AG04450 (cell line): ENCODE data around the gene CLMN. TPM values are rescaled to one million over a fixed set of nuclear protein-coding genes. Genes with fewer than 3 reads are reported as not detected.

ENCODE experiments used
- CTCF ChIA-PET: fragments of 300-600, 350-600 bp; formaldehyde crosslinking; extraction: SDS; loops from one replicate; lab custom pipeline; 2022; ENCODE audit warnings: antibody characterized with exemption, inconsistent platforms; lab: Charles Lee
- POLR2A ChIA-PET: fragments of 350-600 bp; formaldehyde crosslinking; extraction: SDS; loops from one replicate; lab custom pipeline; 2021; ENCODE audit warnings: antibody characterized with exemption, inconsistent platforms; lab: Yijun Ruan, JAX
- DNase-seq: peaks from one replicate; pipeline ENCODE4 v3.0.0-alpha.2; 2011; ENCODE audit warnings: low read depth, low spot score
- H3K27ac ChIP-seq: one replicate; pipeline ENCODE4 v1.5.1; 2012; ENCODE audit warnings: low read depth, low read length, control low read depth
- H3K27me3 ChIP-seq: one replicate; pipeline ENCODE4 v1.6.0; 2012; ENCODE audit warnings: low read length; ENCODE audit not compliant: control insufficient read depth, insufficient read depth
- H3K4me3 ChIP-seq: 2 replicates; pipeline ENCODE4 v1.5.1; 2011; ENCODE audit warnings: mild to moderate bottlenecking, low read depth, low read length, control low read depth
- H3K9me3 ChIP-seq: 2 replicates; pipeline ENCODE4 v1.5.1; 2012; ENCODE audit warnings: low read length; ENCODE audit not compliant: control insufficient read depth, insufficient read depth
- polyA plus RNA-seq: library from polyadenylated mRNA; depleted of rRNA; stranded (reverse); fragments of >200 nt; gene quantifications from 2 replicates; pipeline ENCODE4 v1.2.3, GENCODE V29; 2011
- TF ChIP-seq, protein P1 (sequence below): IDR thresholded peaks from 2 replicates; pipeline ENCODE4 v1.5.1; 2011; ENCODE audit warnings: low read depth, low read length, control low read depth, inconsistent platforms

The CLMN gene
- polyA plus RNA-seq, 1 experiment = 0.09 TPM

- ChIA-PET CTCF (no interaction called here), POLR2A (no interaction called here)
- no peak for DNase-seq
Observed at GRCh38 chr14:95217391-95217900, 102.3 kb downstream of the CLMN start.

GRCh38 chr14:95216008-95216407, 103.7 kb downstream of the CLMN start:
- Histone ChIP-seq H3K9me3 (no peaks in the 10 kb centered on the region), H3K27ac (no peak overlapping the region), H3K4me3 (no peak overlapping the region), H3K27me3 (no peaks in the 10 kb centered on the region)
- CTCF ChIA-PET = no interaction called here
- TF ChIP-seq, protein P1, sequence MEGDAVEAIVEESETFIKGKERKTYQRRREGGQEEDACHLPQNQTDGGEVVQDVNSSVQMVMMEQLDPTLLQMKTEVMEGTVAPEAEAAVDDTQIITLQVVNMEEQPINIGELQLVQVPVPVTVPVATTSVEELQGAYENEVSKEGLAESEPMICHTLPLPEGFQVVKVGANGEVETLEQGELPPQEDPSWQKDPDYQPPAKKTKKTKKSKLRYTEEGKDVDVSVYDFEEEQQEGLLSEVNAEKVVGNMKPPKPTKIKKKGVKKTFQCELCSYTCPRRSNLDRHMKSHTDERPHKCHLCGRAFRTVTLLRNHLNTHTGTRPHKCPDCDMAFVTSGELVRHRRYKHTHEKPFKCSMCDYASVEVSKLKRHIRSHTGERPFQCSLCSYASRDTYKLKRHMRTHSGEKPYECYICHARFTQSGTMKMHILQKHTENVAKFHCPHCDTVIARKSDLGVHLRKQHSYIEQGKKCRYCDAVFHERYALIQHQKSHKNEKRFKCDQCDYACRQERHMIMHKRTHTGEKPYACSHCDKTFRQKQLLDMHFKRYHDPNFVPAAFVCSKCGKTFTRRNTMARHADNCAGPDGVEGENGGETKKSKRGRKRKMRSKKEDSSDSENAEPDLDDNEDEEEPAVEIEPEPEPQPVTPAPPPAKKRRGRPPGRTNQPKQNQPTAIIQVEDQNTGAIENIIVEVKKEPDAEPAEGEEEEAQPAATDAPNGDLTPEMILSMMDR = no peak
- POLR2A ChIA-PET = no interaction called here
- no peak for DNase-seq

More at GRCh38 chr14:95217391-95217900, 102.3 kb downstream of the CLMN start:
- TF ChIP-seq, protein P1 = no peak
- Histone ChIP-seq H3K4me3 (no peak overlapping the region), H3K9me3 (no peaks in the 10 kb centered on the region), H3K27me3 (no peaks in the 10 kb centered on the region), H3K27ac (no peak overlapping the region)

DNA sequence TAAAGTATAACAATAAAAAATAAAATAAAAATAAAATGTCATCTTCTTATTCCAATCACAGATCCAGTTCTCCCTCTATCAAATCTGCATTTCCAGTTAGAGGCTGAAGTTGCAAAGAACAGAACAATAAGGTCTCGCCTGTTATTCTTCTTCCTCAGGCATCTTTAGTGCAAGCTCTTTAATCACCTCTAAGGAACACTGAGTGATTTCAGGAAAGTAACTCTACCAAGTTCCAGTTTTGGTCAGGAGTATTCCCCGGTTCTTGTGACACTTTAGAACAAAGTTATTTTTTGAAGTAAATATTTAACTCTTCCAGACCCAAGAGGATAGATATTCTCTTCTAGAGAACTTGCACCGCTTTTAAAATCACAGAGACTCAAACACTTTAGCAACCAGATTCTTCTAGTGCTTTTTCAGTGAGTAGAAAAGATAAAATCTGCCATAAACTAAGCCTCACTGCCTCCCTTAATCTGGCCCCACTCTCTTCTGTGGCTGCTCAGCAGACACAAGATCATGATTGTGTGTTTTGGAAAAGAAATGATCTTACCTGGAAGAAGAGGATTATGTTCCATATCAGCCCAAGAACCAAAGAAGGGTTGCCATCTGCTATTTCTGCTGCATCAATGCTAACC, 104.5 kb downstream of the CLMN start:
- no peaks in the 10 kb centered on the region for H3K27me3 ChIP-seq
- no peak overlapping the region for H3K27ac ChIP-seq
- no peaks in the 10 kb centered on the region for H3K9me3 ChIP-seq
- ChIA-PET POLR2A (no interaction called here), CTCF (no interaction called here)
- TF ChIP-seq, protein P1 = no peak
- DNase-seq = no peak
- H3K4me3 ChIP-seq = no peak overlapping the region

DNA sequence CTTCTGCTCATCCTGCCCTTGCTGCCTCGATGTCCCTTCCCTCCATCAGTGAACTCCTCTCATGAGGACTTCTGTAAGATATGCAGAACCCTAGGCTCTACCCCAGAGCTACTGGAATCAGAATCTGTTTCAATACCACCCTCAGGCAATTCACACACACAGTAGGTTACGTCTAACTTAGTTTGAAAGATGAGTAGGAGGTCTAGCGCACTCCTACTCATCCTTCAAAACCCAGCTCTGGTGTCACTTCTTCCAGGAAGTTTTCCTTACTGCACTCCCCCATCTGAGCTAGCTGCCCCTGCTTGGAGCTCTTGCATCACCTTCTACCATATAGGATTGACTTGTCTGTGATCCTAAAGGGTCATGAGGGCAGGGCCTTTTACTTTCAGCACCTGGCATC, 105.9 kb downstream of the CLMN start:
- TF ChIP-seq, protein P1 = no peak

GRCh38 chr14:95211721-95212504, 107.8 kb downstream of the CLMN start:
- ChIA-PET CTCF (no interaction called here), POLR2A (no interaction called here)
- Histone ChIP-seq H3K27ac (no peak overlapping the region), H3K9me3 (no peaks in the 10 kb centered on the region), H3K27me3 (no peaks in the 10 kb centered on the region), H3K4me3 (no peak overlapping the region)
- DNase-seq = no peak
- TF ChIP-seq, protein P1 = no peak

More for the DNA sequence above, 105.9 kb downstream of the CLMN start:
- DNase-seq = no peak
- Histone ChIP-seq H3K9me3 (no peaks in the 10 kb centered on the region), H3K27me3 (no peaks in the 10 kb centered on the region), H3K4me3 (no peak overlapping the region), H3K27ac (no peak overlapping the region)
- POLR2A ChIA-PET = no interaction called here
- CTCF ChIA-PET = no interaction called here
